Measurements from ENCODE around the gene HES5.

The HES5 gene

DNA sequence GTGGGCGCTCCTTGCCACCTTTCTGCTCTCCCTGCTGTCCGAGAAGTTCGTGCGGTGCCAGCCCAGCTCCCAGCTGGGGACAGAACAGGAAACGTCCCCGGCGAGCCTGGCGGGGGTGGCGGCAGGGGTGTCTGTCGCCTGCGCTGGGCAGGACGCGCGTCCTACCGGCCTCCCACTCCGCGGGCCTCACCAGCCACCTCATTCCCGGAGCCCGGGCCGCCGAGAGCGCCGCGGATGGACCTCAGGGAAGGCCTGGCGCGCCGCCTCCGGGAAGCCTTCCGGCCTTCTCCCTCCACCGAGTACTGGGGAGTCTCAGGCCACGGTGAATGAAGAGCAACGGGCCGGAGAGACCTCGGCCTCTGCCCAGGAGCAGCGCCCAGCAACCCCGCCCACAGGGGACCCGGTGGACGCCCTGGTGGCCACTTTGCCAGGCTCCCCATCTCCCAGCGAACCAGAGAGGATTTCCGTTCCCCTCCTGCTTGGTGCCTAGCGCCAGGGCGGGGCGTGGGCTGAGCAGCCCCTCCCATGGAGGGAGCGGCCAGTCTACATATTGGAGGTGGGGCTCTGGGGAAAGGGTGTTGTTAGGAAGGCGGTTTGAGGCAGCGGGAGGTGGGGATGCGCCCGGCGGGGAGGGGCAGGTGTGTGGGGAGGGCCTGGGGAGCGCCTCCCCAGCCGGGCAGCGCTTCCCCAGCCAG, 16.6 kb upstream of the HES5 start:
- DNase-seq (ENCODE audit: low read depth in 2 of 2): peak; percentile 55 to 71

DNA sequence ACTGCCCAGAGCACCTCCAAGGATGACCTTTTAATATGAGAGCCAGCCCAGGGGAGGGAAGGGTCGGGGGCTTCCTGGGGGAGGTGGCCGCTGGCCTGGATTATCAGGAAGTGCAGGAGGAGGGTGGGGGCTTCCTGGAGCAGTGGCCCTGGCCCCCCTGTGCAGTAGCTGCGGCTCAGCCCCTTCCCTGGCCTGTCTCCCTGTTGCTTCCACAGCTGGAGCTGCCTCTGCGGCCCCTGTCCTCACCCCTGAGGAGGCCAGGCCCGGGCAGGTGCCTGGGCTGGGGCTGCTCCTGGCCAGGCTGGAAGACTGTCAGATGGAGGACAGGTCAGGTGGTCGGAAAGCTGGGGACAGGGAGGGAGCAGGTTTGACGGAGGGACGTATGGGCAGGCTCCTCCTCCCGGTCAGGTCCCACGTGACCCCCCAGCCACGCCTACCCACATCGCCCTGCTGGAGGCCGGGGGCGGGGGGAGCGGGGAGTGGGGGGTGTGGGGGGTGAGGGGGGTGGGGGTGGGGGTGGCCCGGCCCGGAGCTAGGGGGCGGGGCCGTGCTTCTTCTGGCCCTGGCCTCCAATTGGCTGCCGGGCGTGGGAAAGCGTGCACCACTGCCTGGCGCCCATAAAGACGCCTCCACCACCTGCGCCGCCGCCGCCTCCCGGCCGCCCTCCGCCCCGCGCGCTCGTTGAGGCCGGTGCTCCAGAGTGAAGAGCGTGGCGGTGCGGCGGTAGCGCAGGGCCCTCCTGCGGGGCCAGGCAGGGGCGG, 15.9 kb upstream of the HES5 start:
- peak; percentile 79 to 82 for DNase-seq (ENCODE audit: low read depth in 2 of 2)

- no peak for DNase-seq (ENCODE audit: low read depth in 2 of 2)
These were observed 15.0 kb upstream of the HES5 start for GRCh38 chr1:2544875-2545640.

DNA sequence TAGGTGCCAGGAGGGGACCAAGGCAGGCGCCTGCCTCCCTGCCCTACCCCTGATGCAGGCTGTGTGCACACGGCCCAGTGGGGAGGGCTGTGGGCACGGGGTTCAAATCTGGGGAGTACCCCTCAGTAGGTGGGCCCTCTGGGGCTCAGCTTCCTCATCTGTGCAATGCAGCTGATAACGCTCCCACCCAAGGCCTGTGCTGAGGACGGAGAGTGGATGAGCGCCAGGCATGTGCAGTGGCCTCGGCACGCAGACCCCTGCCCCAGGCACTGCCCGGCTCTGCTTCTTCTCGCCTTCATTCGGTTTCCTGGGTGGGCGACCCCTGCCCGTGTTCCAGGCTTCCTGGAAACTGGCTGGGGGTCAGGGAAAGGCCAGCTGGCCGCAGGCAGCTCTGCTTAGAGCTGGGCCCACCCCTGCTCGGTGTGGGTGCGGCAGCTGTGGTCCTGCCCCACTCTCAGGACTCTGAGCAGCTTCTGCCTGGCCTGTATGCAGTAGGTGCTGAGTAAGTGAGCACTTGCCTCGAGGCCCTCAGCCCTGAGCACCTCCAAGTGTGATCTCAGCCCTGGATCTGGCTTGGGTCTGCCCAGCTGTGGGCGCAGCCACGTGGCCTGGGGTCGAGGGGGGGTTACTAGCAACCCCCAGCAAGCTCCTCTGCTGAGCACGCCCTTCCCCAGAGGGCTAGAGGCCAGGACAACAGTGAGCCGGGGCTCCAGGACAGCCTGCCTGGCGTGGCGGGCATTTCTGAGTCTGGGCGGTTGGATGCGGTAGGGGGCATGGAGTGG, 14.2 kb upstream of the HES5 start:
- no peak for DNase-seq (ENCODE audit: low read depth in 2 of 2)

GRCh38 chr1:2543543-2544092, 13.6 kb upstream of the HES5 start:
- DNase-seq (ENCODE audit: low read depth in 2 of 2): no peak

GRCh38 chr1:2542246-2542915, 12.3 kb upstream of the HES5 start:
- DNase-seq (ENCODE audit: low read depth in 2 of 2): no peak

DNA sequence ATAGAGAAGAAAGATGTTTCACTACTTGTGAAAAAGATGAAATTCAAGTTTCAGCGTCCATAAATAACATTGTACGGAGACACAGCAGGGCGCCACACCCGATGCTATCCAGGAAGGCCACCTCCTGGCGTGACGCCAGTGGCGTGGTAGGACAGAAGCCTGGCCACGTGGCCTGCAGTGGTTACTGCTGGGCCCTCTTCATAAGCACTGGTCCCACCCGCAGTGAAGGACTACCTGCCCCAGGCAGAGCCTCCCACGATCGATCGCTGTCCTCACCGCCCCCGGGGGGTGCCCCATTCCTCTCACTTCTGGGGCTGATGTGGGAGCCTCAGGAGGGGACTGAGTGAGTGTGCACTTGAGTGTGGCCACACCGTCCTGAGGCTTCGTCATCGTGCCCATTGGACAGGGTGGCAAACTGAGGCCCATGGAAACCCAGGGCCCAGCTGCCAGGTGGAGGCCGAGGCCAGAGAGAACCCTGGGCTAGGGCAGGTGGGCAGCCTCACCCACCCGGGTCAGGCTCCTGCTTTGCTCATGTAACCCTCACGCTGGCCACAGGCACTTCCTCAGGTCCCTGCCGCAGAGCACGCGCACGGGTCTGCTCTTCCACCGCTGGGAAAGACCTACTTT, 11.7 kb upstream of the HES5 start:
- no peak for DNase-seq (ENCODE audit: low read depth in 2 of 2)

DNA sequence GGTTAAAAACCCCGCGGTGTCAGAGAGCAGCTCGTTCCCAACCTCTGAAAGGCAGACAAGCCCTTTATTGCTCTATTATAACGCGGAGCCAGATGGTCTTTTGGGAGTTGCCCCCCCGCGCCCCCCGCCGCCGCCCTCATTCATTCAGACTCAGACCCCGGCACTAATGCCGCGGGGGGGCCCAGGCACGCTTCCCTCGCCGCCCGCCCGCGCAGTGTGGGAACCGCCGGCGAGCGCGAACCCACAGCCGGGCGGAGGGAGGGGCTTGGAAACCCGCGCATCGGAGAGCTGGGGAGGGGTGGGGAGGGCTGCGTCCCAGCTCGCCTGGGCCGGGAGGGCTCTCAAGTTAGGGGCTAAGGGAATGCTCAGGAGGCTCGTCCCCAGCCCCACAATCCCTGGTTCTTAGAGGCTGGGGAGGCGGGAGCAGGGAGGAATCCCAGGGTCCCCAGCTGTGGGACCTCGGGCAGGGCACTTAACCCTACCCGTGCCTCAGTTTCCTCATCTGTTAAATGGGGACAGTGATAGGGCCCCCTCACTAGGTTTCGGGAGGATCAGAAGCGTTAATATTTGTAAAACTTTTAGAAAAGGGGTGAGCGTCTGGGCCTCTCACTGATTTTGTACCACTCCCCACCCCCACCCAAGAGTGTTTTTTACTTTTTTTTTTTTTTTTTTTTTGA, 10.9 kb upstream of the HES5 start:
- no peak for DNase-seq (ENCODE audit: low read depth in 2 of 2)

DNA sequence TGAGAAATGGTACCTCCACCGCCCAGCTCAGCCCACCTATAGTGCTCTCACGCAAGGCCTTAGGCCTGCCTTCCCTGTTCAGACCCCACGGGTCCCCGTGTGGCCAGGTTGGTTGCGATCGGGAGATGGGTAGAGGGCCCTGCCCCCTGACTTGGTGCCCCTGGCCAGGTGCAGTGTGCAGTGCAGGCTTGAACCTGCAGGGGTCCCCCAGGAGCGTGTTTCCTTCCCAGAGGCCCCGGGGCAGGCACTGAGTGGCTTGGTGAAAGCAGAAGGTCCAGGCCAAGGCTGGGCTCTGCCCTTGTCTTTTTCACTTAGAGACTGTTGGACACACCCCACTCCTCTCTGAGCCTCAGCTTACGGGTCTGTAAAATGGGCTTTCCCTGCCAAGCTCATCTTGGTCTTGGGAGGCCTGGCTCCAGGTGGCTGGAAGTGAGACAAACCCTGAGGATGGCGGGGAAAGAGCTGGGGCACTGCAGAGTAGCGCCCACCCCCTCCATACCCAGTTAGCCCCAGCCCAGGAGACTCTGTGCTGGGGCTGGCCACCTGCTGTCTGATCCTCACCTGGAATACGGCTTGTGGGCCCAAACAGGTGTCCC, 9.3 kb upstream of the HES5 start:
- no peak for DNase-seq (ENCODE audit: low read depth in 2 of 2)

- no peak for DNase-seq (ENCODE audit: low read depth in 2 of 2)
These were observed 8.8 kb upstream of the HES5 start for GRCh38 chr1:2538872-2539271.

DNA sequence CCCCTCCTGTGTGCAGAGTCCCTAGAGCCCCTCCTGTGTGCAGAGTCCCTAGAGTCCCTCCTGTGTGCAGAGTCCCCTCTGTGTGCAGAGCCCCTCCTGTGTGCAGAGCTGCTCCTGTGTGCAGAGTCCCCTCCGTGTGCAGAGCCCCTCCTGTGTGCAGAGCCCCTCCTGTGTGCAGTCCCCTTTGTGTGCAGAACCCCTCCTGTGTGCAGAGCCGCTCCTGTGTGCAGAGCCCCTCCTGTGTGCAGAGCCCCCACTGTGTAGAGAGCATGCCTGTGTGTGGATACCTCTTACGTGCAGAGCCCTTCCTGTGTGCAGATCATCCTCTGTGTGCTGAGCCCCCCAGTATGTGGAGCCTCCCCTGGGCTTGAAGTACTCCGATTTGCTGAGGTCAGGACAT, 8.3 kb upstream of the HES5 start:
- no peak for DNase-seq (ENCODE audit: low read depth in 2 of 2)

GRCh38 chr1:2537784-2538115, 7.7 kb upstream of the HES5 start:
- DNase-seq (ENCODE audit: low read depth in 2 of 2): no peak

DNA sequence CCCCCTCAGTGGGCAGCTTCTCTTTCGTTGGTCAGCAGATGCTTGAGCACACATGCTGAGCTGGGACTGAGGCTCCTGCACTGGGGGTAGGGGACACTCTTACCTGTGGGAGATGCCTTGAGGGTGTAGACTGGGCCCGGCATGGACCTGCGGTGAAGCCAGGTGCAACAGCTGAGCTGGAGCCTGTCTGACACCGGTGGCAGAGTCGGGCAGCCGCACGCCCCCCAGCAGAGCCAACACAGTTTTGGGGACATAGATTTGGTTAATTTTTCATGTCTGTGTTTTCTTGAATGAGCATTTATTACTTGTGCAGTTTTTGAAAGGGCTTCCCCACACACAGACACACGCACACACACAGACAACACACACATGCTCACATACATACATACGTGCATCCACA, 5.9 kb upstream of the HES5 start:
- no peak for DNase-seq (ENCODE audit: low read depth in 2 of 2)

- DNase-seq (ENCODE audit: low read depth in 2 of 2): no peak
These were observed 5.4 kb upstream of the HES5 start for GRCh38 chr1:2535455-2535854.

- DNase-seq (ENCODE audit: low read depth in 2 of 2): no peak
These were observed 4.8 kb upstream of the HES5 start for GRCh38 chr1:2534687-2535441.

GRCh38 chr1:2534315-2534686, 4.2 kb upstream of the HES5 start:
- DNase-seq (ENCODE audit: low read depth in 2 of 2): no peak

DNA sequence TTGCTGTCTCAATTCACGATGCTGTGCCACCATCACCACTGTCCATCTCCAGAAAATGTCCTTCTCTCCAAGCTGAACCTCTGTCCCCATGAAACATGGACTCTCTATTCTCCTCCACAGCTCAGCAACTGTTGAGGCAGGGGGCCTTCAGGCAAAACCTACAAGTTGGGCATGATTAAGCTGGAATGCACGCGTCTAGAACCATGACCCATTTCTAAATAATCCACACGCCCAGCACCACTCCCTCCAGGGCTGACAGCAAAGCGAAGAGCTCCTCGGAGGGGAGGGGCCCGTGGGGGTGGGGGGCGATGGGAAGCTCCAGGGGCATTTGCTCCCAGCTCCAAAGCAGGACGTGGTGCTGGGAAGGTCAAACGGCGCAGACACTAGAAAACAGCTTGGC, 3.3 kb upstream of the HES5 start:
- no peak for DNase-seq (ENCODE audit: low read depth in 2 of 2)

GRCh38 chr1:2532485-2533160, 2.6 kb upstream of the HES5 start:
- no peak for DNase-seq (ENCODE audit: low read depth in 2 of 2)

All from stimulated activated CD4-positive, alpha-beta T cell treated with anti-CD3 and anti-CD28 coated beads, Interleukin-1b, Interleukin-23, amount 100 ng/mL, for 4 hours (primary cell).